GM13976 (cell line): Measurements from ENCODE around the gene SHB.

ENCODE experiments used
- DNase-seq: peaks from one replicate; pipeline ENCODE4 v3.0.0; 2012; ENCODE audit warnings: low spot score
- in situ Hi-C: fragments of 300-500 bp; cut with MboI; formaldehyde crosslinking; loops from one replicate; pipeline ENCODE4 v1.12.0; 2022; ENCODE audit warnings: low sequenced_read_pairs, mixed read lengths, inconsistent platforms; ENCODE audit not compliant: unreplicated experiment
- TF ChIP-seq, protein P1 (sequence below): IDR thresholded peaks from 2 replicates; pipeline ENCODE4 v1.5.1; 2012; ENCODE audit warnings: borderline replicate concordance, mild to moderate bottlenecking; ENCODE audit not compliant: insufficient read depth; ENCODE audit errors: extremely low read depth, missing control alignments, control extremely low read depth

SHB gene

DNA sequence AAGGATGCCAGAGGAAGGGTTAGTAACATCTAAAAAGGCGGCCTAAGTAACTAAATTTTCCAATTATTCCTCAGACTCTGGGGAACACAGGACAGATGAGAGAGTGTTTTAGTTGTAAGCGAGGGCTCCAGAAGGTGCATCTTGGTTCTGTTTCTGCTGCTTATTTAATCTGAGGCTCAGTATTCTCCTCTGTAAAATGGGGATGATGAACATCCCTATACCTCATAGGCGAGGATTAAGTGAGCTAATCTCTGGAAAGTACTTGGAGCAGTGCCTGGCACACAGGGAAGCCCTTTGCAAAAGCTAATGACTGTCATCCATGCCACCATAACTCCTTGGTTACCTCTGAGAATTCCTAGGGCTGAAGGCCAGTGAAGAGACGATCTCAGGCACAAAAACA, 59.0 kb downstream of the SHB start:
- TF ChIP-seq, protein P1, sequence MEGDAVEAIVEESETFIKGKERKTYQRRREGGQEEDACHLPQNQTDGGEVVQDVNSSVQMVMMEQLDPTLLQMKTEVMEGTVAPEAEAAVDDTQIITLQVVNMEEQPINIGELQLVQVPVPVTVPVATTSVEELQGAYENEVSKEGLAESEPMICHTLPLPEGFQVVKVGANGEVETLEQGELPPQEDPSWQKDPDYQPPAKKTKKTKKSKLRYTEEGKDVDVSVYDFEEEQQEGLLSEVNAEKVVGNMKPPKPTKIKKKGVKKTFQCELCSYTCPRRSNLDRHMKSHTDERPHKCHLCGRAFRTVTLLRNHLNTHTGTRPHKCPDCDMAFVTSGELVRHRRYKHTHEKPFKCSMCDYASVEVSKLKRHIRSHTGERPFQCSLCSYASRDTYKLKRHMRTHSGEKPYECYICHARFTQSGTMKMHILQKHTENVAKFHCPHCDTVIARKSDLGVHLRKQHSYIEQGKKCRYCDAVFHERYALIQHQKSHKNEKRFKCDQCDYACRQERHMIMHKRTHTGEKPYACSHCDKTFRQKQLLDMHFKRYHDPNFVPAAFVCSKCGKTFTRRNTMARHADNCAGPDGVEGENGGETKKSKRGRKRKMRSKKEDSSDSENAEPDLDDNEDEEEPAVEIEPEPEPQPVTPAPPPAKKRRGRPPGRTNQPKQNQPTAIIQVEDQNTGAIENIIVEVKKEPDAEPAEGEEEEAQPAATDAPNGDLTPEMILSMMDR: no peak
- no peak for DNase-seq
- in situ Hi-C loops: no loop called here

DNA sequence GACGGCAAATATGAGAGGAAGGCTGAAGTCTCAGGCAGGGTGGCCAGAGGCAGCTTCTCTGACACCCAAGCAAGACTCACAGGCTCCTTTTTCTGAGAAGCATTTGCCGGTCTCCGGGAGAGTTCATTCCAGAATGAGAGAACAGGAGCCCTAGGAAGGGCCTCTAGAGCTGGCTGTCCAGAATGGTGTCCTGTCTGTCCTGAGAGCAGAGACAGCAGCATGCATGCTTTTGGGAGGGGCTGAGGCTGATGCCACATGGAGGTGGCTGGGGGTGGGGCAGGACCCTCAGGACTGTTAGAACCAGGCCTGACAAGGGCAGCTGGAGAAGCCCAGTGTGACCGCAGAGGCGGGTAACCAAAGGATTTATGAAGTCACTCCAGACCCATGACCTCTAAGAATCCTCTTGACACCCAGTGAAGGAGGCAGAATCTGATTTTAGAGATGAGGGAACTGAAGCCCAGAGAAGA, 60.0 kb downstream of the SHB start:
- in situ Hi-C loops: no loop called here
- DNase-seq: no peak
- TF ChIP-seq, protein P1: no peak

DNA sequence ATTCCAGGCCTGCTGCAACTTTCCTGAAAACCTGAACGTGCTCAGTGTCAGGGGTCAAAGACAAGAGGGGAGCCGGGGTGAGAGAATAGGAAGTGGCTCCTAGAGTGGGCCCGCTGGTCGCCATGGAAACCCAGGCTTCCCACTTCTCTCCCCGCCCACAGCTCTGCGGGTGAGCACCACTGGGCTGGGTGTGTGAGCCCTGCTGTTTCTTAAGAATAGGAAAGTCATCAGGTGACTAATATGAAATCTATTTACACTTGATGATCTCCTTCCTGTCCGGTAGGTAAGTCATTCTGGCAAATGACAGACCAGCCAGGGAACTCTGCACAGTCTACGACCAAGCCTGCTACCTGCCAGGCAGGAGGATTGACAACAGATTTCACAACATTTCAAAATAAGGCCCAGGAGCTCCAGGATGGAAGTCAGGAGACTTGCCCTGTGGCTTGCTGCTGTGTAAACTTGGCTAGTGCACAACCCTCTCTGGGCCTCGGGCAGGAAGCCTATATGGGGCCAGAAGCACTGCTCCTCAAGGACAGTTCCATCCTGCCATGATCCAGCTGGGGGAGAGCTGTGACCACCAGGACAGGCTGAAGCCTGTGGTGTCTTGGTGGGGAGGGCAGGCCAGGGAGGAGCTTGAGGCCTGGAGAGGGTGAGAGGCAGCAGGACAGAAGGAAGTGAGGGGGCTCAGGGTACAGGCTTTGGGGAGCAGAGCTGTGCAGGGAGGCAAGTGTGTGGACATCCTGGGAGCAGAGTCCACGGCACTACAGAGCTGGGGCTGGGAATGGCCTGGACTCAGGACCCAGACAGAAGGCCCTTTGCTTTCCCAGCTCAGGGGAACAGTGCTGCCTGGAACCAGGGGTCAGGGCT, 60.6 kb downstream of the SHB start:
- TF ChIP-seq, protein P1: no peak
- in situ Hi-C loops: no loop called here
- DNase-seq: peak; percentile 82

DNA sequence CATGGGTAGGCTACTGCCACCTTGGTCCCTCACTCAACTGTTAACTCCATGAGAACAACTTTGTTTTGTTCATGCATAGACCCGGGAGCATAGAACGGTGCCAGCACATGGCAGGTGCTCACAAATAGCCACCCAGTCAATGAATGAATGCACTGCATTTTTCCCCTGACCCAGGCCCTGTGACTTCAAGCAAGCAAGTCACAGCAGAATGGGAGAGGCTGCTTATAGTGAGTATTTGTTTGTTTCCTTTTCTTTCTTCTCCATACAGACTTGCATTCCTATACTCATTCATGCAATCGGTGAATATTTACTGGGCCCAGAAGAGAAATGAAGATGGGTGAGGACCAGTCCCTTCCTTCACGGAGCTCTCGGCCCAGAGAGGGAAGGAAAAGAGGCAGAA, 62.0 kb downstream of the SHB start:
- TF ChIP-seq, protein P1: no peak
- in situ Hi-C loops: no loop called here
- DNase-seq: no peak

DNA sequence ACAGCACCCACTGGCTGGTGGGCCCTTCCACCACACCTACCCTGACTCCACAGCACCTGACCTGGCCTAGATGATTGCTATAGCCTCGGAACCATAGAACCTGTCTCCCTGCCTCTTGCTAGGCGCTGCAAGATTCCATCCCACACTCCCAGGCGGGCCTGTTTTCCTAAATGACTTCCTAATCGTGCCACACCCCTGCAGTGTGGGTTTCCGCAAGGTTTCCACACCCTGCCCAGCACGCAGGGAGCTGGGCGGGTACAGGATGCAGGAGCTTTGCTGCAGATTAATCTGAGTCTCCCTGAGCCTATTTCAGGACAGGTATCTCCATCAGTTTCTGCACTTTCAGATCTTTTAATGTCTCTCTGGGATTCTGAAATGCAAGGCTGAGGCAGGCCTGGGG, 62.9 kb downstream of the SHB start:
- in situ Hi-C loops: no loop called here
- TF ChIP-seq, protein P1: no peak
- DNase-seq: no peak

DNA sequence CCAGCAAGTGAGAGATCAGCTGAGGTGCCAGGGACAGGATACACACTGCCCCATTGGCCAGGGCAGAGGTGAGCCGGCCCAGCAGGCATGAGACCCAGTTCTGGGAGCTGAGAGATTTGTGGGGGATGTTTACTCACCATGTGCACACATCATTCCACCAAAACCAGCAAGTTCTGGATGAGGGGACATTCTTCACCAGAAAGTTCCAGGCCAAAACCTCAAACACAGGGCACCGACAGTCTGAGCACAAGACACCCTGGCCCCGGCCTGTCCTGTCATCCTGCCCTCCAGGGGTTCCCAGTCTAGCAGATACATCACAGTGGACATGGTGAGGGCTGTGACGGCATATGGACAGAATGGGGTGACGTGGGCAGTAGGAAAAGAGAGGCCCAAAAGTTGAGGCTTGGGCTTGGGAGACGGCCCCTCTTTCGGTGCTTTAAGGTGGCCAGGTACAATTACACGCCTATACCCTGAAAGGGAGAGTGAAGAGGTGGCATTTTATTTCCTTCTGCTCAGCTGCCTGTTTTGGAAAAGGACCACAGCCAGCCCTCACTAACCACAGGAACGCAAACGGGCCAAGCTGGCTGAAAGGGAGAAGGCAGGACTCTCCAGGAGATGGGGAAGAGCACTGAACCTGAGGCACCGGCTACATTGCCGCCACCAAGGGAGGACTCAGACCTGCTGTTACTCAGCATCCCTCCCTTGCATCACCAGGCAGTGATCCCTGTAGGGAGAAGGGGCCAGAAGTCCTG, 64.0 kb downstream of the SHB start:
- in situ Hi-C loops: no loop called here
- TF ChIP-seq, protein P1: no peak
- no peak for DNase-seq
